Motor neuron (in vitro differentiated cells): ENCODE results near the gene WFDC8. TPM values are rescaled to one million over a fixed set of nuclear protein-coding genes. Genes with fewer than 3 reads are reported as not detected.
"Not testable (repeated sequence)": the region's sequence is repeated elsewhere in the genome, so short reads cannot be mapped to it uniquely, and the experiment has no call there.

Experiments
- ATAC-seq, 8 experiments: fragments of 200-7000 bp; cut with Tn5 transposase; replicated peaks in 6 of 8; 2 replicates each; pipeline ENCODE4 v1.8.0; 2021; ENCODE audit warnings: mild to moderate bottlenecking in 8 of 8, moderate library complexity in 8 of 8
- H3K27ac ChIP-seq, 2 donors: fragments of 250-450 bp; sonication (Bioruptor Pico); 2 replicates each; pipeline ENCODE4 v1.9.0; 2021; ENCODE audit warnings: antibody characterized with exemption in 2 of 2, mild to moderate bottlenecking in 2 of 2, moderate library complexity in 1 of 2
- H3K4me1 ChIP-seq, 2 donors: fragments of 250-450 bp; sonication (Bioruptor Pico); replicated peaks in 1 of 2; 2 replicates each; pipeline ENCODE4 v1.6.1; 2021; ENCODE audit warnings: antibody characterized with exemption in 2 of 2, mild to moderate bottlenecking in 2 of 2, moderate library complexity in 1 of 2
- H3K4me3 ChIP-seq, 5 donors: fragments of 250-450 bp; sonication (Bioruptor Pico); 2 replicates each; pipeline ENCODE4 v1.9.0; 2021; ENCODE audit warnings: antibody characterized with exemption in 5 of 5, mild to moderate bottlenecking in 5 of 5, moderate library complexity in 4 of 5
- WGBS, 10 experiments: fragments of 450-650 bp; shearing (Covaris generic); methylation state at CpG; one replicate each; pipeline ENCODE4 v1.0.0; 2022; 5-methylcytosine and 5-hydroxymethylcytosine counted together
- in situ Hi-C, 9 experiments: fragments of 400-800 bp; cut with MboI; loops; one replicate each; pipeline ENCODE4 v1.15.0; 2021; ENCODE audit warnings: low sequenced_read_pairs in 9 of 9, low pct_unique_long_range_greater_than_20kb in 2 of 9; ENCODE audit not compliant: unreplicated experiment in 9 of 9
- total RNA-seq, 8 experiments: library from RNA; unstranded; fragments of 300-600 nt; gene quantifications; 2 replicates each; pipeline versions ENCODE4 v1.2.3 to v1.2.4, GENCODE V29; 2022

The WFDC8 gene
- not detected for total RNA-seq

- no peak for ATAC-seq
- H3K4me1 ChIP-seq = peaks cover 4 to 7% of the 10 kb centered on the region in 2 donors
- 0 to 95% (median 40%) methylated on average over 1 to 3 of the region's 4 CpGs; no CpG with 5 or more reads in 5 of the 10 experiments for WGBS, 10 experiments
- in situ Hi-C loops = no loop called here
- H3K4me3 ChIP-seq = no peak within 1 kb of the TSS
- H3K27ac ChIP-seq = peak within 1 kb of the TSS in 1 of 2 donors; percentile 10
These were observed at the start of gene WFDC8 for GRCh38 chr20:45579184-45579583. WFDC8 (minus strand) TSS chr20:45579284; CDS start chr20:45579247, 37 bp downstream.

- H3K4me3 ChIP-seq = no peak overlapping the region
- H3K27ac ChIP-seq = no peak overlapping the region
- in situ Hi-C loops = no loop called here
- H3K4me1 ChIP-seq = no peaks in the 10 kb centered on the region
- no peak for ATAC-seq
- WGBS, 10 experiments = 0 to 100% (median 55%) methylated on average over 1 to 2 of the region's 2 CpGs; no CpG with 5 or more reads in 1 of the 10 experiments
These were observed 47.5 kb upstream of the WFDC8 start for GRCh38 chr20:45626540-45626939.

DNA sequence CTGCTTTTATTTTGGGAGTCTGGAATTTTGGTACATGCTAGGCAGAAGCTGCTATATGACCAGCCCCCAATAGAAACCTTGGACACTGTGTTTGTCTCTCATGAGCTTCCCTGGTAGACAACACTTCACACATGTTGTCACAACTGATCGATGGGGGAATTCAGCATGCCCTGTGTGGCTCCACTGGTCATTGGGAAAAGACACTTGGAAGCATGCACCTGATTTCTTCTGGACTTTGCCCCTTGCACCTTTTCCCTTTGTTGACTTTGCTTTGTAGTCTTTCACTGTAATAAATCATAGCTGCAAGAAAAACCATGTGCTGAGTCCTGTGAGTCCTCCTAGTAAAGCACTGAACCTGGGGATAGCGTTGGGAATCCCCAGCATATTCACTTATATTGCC is 42.5 kb upstream of the WFDC8 start:
- no peak overlapping the region for H3K4me3 ChIP-seq

GRCh38 chr20:45617591-45617990 is 38.5 kb upstream of the WFDC8 start:
- in situ Hi-C loops = no loop called here
- no peak overlapping the region for H3K27ac ChIP-seq
- 43 to 100% (median 86%) methylated on average over 1 to 2 of the region's 2 CpGs; no CpG with 5 or more reads in 5 of the 10 experiments for WGBS, 10 experiments
- no peak for ATAC-seq
- H3K4me3 ChIP-seq = no peak overlapping the region
- H3K4me1 ChIP-seq = no peaks in the 10 kb centered on the region

More for the DNA sequence above, 42.5 kb upstream of the WFDC8 start:
- Histone ChIP-seq H3K27ac (no peak overlapping the region), H3K4me1 (no peaks in the 10 kb centered on the region)
- in situ Hi-C loops = no loop called here
- no peak for ATAC-seq
- WGBS, 10 experiments = 25 to 100% (median 75%) methylated on average over 1 to 2 of the region's 2 CpGs; no CpG with 5 or more reads in 3 of the 10 experiments

- in situ Hi-C loops = no loop called here
- no peak for ATAC-seq
- H3K27ac ChIP-seq = no peak overlapping the region
- no peaks in the 10 kb centered on the region for H3K4me1 ChIP-seq
- no peak overlapping the region for H3K4me3 ChIP-seq
These were observed 33.2 kb upstream of the WFDC8 start for GRCh38 chr20:45612314-45612713.

GRCh38 chr20:45611054-45611453 is 32.0 kb upstream of the WFDC8 start:
- no peaks in the 10 kb centered on the region for H3K4me1 ChIP-seq
- H3K27ac ChIP-seq = no peak overlapping the region
- H3K4me3 ChIP-seq = no peak overlapping the region
- ATAC-seq = peak in 3 of 8 experiments; percentile 41 to 99 (median 98)
- WGBS, 10 experiments = 20 to 100% (median 71%) methylated on average over 1 to 3 of the region's 4 CpGs; no CpG with 5 or more reads in 2 of the 10 experiments
- in situ Hi-C loops = no loop called here

GRCh38 chr20:45607810-45608209 is 28.7 kb upstream of the WFDC8 start:
- Histone ChIP-seq H3K4me1 (no peaks in the 10 kb centered on the region), H3K4me3 (no peak overlapping the region), H3K27ac (no peak overlapping the region)
- in situ Hi-C loops = no loop called here
- ATAC-seq = no peak
- WGBS, 10 experiments = 17 to 100% (median 94%) methylated on average over 1 of the region's 1 CpG; no CpG with 5 or more reads in 4 of the 10 experiments

- Histone ChIP-seq H3K4me3 (no peak overlapping the region), H3K4me1 (no peaks in the 10 kb centered on the region), H3K27ac (no peak overlapping the region)
- in situ Hi-C loops = no loop called here
- no peak for ATAC-seq
- 0 to 83% (median 0%) methylated on average over 1 of the region's 1 CpG; no CpG with 5 or more reads in 6 of the 10 experiments for WGBS, 10 experiments
These were observed 16.2 kb upstream of the WFDC8 start for GRCh38 chr20:45595235-45595634.

- Histone ChIP-seq H3K4me3 (no peak overlapping the region), H3K4me1 (no peaks in the 10 kb centered on the region), H3K27ac (no peak overlapping the region)
- 0 to 75% (median 0%) methylated on average over 1 of the region's 1 CpG; no CpG with 5 or more reads in 1 of the 10 experiments for WGBS, 10 experiments
- ATAC-seq = no peak
- in situ Hi-C loops = no loop called here
These were observed 14.4 kb upstream of the WFDC8 start for GRCh38 chr20:45593498-45593897.

DNA sequence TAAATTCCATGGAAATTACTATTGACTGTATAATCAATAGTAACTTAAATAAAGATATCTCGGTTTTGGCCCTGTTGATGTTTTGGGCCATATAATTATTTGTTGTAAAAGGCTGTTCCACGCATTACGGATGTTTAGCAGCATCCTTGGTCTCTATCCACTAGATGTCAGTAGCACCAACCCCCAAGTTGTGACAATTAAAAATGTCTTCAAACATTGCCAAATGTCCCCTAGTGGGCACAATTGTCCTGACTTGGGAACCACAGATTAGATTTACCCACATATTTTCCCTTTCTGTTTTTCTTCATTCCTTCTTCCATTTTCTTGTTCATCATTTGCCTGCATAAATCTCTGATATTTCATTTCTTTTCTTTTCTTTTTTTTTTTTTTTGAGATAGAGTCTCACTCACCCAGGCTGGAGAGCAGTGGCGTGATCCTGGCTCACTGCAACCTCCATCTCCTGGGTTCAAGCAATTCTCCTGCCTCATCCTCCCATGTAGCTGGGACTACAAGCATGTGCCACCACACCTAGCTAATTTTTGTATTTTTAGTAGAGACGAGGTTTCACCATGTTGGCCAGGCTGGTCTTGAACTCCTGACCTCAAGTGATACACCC is 13.6 kb upstream of the WFDC8 start:
- Histone ChIP-seq H3K27ac (no peak overlapping the region), H3K4me3 (no peak overlapping the region), H3K4me1 (no peaks in the 10 kb centered on the region)
- WGBS, 10 experiments = 16 to 79% (median 60%) methylated on average over 1 to 5 of the region's 5 CpGs
- in situ Hi-C loops = no loop called here
- ATAC-seq = peak in 3 of 8 experiments; percentile 77 to 89 (median 81)

- in situ Hi-C loops = no loop called here
- WGBS, 10 experiments = 0 to 29% (median 8%) methylated on average over 1 of the region's 1 CpG; no CpG with 5 or more reads in 6 of the 10 experiments
These were observed 10.6 kb upstream of the WFDC8 start for GRCh38 chr20:45589725-45590124.

GRCh38 chr20:45588800-45589199 is 9.7 kb upstream of the WFDC8 start:
- ATAC-seq = no peak
- 0 to 100% (median 83%) methylated on average over 1 to 2 of the region's 2 CpGs; no CpG with 5 or more reads in 5 of the 10 experiments for WGBS, 10 experiments
- no peaks in the 10 kb centered on the region for H3K4me1 ChIP-seq
- in situ Hi-C loops = no loop called here
- H3K27ac ChIP-seq = no peak overlapping the region
- H3K4me3 ChIP-seq = no peak overlapping the region

More at GRCh38 chr20:45589725-45590124, 10.6 kb upstream of the WFDC8 start:
- ATAC-seq = no peak
- Histone ChIP-seq H3K4me1 (no peaks in the 10 kb centered on the region), H3K27ac (no peak overlapping the region), H3K4me3 (no peak overlapping the region)

- in situ Hi-C loops, H3K27ac ChIP-seq, H3K4me3 ChIP-seq, H3K4me1 ChIP-seq, ATAC-seq: not testable (repeated sequence)
- 23 to 100% (median 83%) methylated on average over 1 to 4 of the region's 5 CpGs; no CpG with 5 or more reads in 3 of the 10 experiments for WGBS, 10 experiments
These were observed 6.9 kb upstream of the WFDC8 start for GRCh38 chr20:45585986-45586385.

DNA sequence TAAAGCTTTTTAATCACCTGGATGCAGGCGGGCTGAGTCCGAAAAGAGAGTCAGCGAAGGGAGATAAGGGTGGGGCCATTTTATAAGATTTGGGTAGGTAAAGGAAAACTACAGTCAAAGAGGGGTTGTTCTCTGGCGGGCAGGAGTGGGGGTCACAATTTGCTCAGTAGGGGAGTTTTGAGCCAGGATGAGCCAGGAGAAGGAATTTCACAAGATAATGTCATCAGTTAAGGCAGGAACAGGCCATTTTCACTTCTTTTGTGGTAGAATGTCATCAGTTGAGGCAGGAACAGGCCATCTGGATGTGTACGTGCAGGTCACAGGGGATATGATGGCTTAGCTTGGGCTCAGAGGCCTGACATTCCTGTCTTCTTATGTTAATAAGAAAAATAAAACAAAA is 5.2 kb upstream of the WFDC8 start:
- in situ Hi-C loops, ATAC-seq, H3K27ac ChIP-seq, H3K4me3 ChIP-seq, H3K4me1 ChIP-seq: not testable (repeated sequence)
- 60 to 100% (median 89%) methylated on average over 1 to 5 of the region's 5 CpGs; no CpG with 5 or more reads in 2 of the 10 experiments for WGBS, 10 experiments
